ENCODE measurements around the gene RBMS2. TPM values are rescaled to one million over a fixed set of nuclear protein-coding genes. Genes with fewer than 3 reads are reported as not detected.

Gene RBMS2
- total RNA-seq, 1 donor from 2014 or later, result 111 TPM

- H3K4me3 Mint-ChIP-seq (ENCODE audit: unreplicated experiment), result no peak overlapping the region
- FAIRE-seq, result peak; percentile 5
- H3K27ac Mint-ChIP-seq (ENCODE audit: unreplicated experiment), result peak overlapping the region; percentile 63
Measured at GRCh38 chr12:56518570-56518969, 3.0 kb upstream of the RBMS2 start.

GRCh38 chr12:56520048-56520447 is 1.6 kb upstream of the RBMS2 start:
- Histone ChIP-seq H3K4me3 (ENCODE audit: insufficient read depth, low read depth, low read length) (no peak overlapping the region), H3K27ac (ENCODE audit: low read depth, low read length) (no peak overlapping the region), H4K20me1 (ENCODE audit: insufficient read depth, low read length) (no peaks in the 10 kb centered on the region), H3K27me3 (ENCODE audit: insufficient read depth, low read length) (no peaks in the 10 kb centered on the region), H3K9me3 (ENCODE audit: insufficient read depth, low read depth, low read length) (no peaks in the 10 kb centered on the region), H3K4me2 (ENCODE audit: low read length) (peak overlapping the region; percentile 1), H3K79me2 (ENCODE audit: insufficient read depth, low read length) (peaks cover 32% of the 10 kb centered on the region), H3K36me3 (ENCODE audit: insufficient read depth, low read length) (no peaks in the 10 kb centered on the region), H3K4me1 (ENCODE audit: insufficient read depth, low read length) (peaks cover 6% of the 10 kb centered on the region), H3K9ac (ENCODE audit: low read length) (no peak overlapping the region), H2AFZ (ENCODE audit: low read depth, low read length) (peak overlapping the region; percentile 1)
- DNase-seq (ENCODE audit: low read depth) (no peak), FAIRE-seq (no peak)
- Mint-ChIP-seq H3K4me3 (ENCODE audit: unreplicated experiment) (no peak overlapping the region), H3K9me3 (ENCODE audit: unreplicated experiment) (no peaks in the 10 kb centered on the region), H3K36me3 (ENCODE audit: low read depth, unreplicated experiment) (no peaks in the 10 kb centered on the region), H3K27me3 (ENCODE audit: low read depth, unreplicated experiment) (no peaks in the 10 kb centered on the region), H3K4me1 (ENCODE audit: low read depth, unreplicated experiment) (peaks cover 18% of the 10 kb centered on the region), H3K27ac (ENCODE audit: unreplicated experiment) (no peak overlapping the region)
- TF ChIP-seq EZH2 (IDR thresholded peaks at IDR 0.05; ENCODE audit: insufficient read depth, low read length) (no peak), CTCF (IDR thresholded peaks at IDR 0.05; ENCODE audit: insufficient read depth, low read depth, low read length) (no peak)

More at GRCh38 chr12:56518570-56518969, 3.0 kb upstream of the RBMS2 start:
- DNase-seq (ENCODE audit: low read depth), result peak; percentile 44
- H3K27me3 ChIP-seq (ENCODE audit: insufficient read depth, low read length), result no peaks in the 10 kb centered on the region
- H3K9me3 ChIP-seq (ENCODE audit: insufficient read depth, low read depth, low read length), result no peaks in the 10 kb centered on the region
- peaks cover 17% of the 10 kb centered on the region for H3K79me2 ChIP-seq (ENCODE audit: insufficient read depth, low read length)
- Mint-ChIP-seq H3K4me1 (ENCODE audit: low read depth, unreplicated experiment) (peaks cover 14% of the 10 kb centered on the region), H3K27me3 (ENCODE audit: low read depth, unreplicated experiment) (no peaks in the 10 kb centered on the region), H3K36me3 (ENCODE audit: low read depth, unreplicated experiment) (no peaks in the 10 kb centered on the region), H3K9me3 (ENCODE audit: unreplicated experiment) (no peaks in the 10 kb centered on the region)
- no peak overlapping the region for H2AFZ ChIP-seq (ENCODE audit: low read depth, low read length)
- H4K20me1 ChIP-seq (ENCODE audit: insufficient read depth, low read length), result no peaks in the 10 kb centered on the region
- H3K9ac ChIP-seq (ENCODE audit: low read length), result no peak overlapping the region
- no peaks in the 10 kb centered on the region for H3K36me3 ChIP-seq (ENCODE audit: insufficient read depth, low read length)
- TF ChIP-seq CTCF (IDR thresholded peaks at IDR 0.05; ENCODE audit: insufficient read depth, low read depth, low read length) (no peak), EZH2 (IDR thresholded peaks at IDR 0.05; ENCODE audit: insufficient read depth, low read length) (no peak)
- H3K4me3 ChIP-seq (ENCODE audit: insufficient read depth, low read depth, low read length), result no peak overlapping the region
- H3K27ac ChIP-seq (ENCODE audit: low read depth, low read length), result no peak overlapping the region
- peaks cover 6% of the 10 kb centered on the region for H3K4me1 ChIP-seq (ENCODE audit: insufficient read depth, low read length)
- peak overlapping the region; percentile 17 for H3K4me2 ChIP-seq (ENCODE audit: low read length)

GRCh38 chr12:56520506-56520905 is 1.1 kb upstream of the RBMS2 start:
- peak overlapping the region; percentile 95 for H3K4me2 ChIP-seq (ENCODE audit: low read length)
- FAIRE-seq, result no peak

More at GRCh38 chr12:56520506-56520905, 1.1 kb upstream of the RBMS2 start:
- H3K27ac ChIP-seq (ENCODE audit: low read depth, low read length), result no peak overlapping the region
- Mint-ChIP-seq H3K36me3 (ENCODE audit: low read depth, unreplicated experiment) (no peaks in the 10 kb centered on the region), H3K9me3 (ENCODE audit: unreplicated experiment) (no peaks in the 10 kb centered on the region), H3K27ac (ENCODE audit: unreplicated experiment) (peak overlapping the region; percentile 18), H3K4me3 (ENCODE audit: unreplicated experiment) (peak overlapping the region; percentile 35), H3K4me1 (ENCODE audit: low read depth, unreplicated experiment) (peaks cover 18% of the 10 kb centered on the region), H3K27me3 (ENCODE audit: low read depth, unreplicated experiment) (no peaks in the 10 kb centered on the region)
- H4K20me1 ChIP-seq (ENCODE audit: insufficient read depth, low read length), result no peaks in the 10 kb centered on the region
- no peaks in the 10 kb centered on the region for H3K9me3 ChIP-seq (ENCODE audit: insufficient read depth, low read depth, low read length)
- no peak overlapping the region for H3K9ac ChIP-seq (ENCODE audit: low read length)
- H3K4me1 ChIP-seq (ENCODE audit: insufficient read depth, low read length), result peaks cover 6% of the 10 kb centered on the region
- no peaks in the 10 kb centered on the region for H3K27me3 ChIP-seq (ENCODE audit: insufficient read depth, low read length)
- TF ChIP-seq CTCF (IDR thresholded peaks at IDR 0.05; ENCODE audit: insufficient read depth, low read depth, low read length) (no peak), EZH2 (IDR thresholded peaks at IDR 0.05; ENCODE audit: insufficient read depth, low read length) (no peak)
- H3K4me3 ChIP-seq (ENCODE audit: insufficient read depth, low read depth, low read length), result no peak overlapping the region
- no peaks in the 10 kb centered on the region for H3K36me3 ChIP-seq (ENCODE audit: insufficient read depth, low read length)
- H3K79me2 ChIP-seq (ENCODE audit: insufficient read depth, low read length), result peaks cover 37% of the 10 kb centered on the region
- H2AFZ ChIP-seq (ENCODE audit: low read depth, low read length), result peak overlapping the region; percentile 1
- no peak for DNase-seq (ENCODE audit: low read depth)

Measured in astrocyte (in vitro differentiated cells and primary cell).